Measurements from ENCODE around the gene MORF4L2.

Gene MORF4L2

DNA sequence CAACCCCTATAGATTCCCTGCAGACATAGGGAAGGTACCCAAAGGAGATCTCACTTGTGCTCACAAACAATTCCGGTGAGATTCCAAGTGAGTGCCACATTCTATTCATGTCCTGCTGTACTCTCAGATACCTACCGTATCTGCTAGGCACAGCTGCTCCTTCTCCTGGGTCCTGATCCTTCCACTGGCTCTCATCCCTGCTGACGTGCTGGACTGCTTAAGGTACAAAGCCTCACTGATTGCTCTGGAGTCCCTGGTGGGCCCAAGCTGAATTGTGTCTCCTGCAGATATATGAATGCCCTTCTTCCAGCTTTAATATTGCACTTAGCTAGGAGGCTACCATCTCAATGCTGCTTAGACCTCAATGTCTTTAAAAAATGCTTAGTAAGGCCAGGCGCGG is 55.4 kb downstream of the MORF4L2 start:
- peak in 1 of 14 donors; percentile 2 for DNase-seq

DNA sequence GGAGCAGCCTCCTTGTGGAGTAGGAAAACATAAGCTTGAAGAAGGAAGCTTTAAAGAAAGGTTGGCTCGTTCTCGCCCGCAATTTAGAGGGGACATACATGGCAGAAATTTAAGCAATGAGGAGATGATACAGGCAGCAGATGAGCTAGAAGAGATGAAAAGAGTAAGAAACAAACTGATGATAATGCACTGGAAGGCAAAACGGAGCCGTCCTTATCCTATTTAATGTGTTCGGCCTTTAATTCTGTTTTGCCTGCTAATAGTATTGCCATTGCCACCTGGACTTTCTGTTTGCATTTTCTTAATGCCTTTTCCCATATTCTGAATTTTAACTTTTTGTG is 56.4 kb downstream of the MORF4L2 start:
- DNase-seq, result no peak

DNA sequence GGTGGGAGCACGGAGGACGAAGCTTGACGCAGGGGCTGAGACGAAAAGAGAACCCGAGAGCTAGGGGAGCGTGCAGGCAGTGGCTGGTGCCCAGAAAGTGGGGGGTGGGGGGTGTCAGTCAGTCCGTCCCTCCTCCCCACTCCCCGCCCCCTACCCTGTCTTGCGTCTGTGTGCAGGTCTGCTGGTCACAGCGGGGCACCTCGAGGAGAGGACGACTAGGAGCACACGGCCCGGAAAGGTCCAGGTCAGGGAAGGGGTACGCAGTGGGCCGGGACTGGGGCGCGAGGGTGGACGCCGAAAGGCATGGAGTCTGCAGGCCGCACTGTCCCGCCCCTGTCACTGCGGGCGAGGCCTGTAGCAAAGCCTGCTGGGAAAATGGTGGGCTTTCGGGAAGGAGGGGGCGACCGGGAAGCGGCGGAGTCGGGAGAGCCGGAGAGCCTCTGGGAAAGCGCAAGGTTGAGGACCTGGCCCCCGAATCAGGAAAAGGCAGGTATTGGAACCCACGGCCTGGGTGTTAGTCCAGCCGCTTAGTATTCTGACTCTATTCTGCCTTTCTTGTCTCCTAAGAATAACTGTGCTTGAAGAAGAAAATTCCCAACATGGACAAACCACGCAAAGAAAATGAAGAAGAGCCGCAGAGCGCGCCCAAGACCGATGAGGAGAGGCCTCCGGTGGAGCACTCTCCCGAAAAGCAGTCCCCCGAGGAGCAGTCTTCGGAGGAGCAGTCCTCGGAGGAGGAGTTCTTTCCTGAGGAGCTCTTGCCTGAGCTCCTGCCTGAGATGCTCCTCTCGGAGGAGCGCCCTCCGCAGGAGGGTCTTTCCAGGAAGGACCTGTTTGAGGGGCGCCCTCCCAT is 57.0 kb downstream of the MORF4L2 start:
- DNase-seq, result peak in 13 of 14 donors; percentile 27 to 75 (median 62)

DNA sequence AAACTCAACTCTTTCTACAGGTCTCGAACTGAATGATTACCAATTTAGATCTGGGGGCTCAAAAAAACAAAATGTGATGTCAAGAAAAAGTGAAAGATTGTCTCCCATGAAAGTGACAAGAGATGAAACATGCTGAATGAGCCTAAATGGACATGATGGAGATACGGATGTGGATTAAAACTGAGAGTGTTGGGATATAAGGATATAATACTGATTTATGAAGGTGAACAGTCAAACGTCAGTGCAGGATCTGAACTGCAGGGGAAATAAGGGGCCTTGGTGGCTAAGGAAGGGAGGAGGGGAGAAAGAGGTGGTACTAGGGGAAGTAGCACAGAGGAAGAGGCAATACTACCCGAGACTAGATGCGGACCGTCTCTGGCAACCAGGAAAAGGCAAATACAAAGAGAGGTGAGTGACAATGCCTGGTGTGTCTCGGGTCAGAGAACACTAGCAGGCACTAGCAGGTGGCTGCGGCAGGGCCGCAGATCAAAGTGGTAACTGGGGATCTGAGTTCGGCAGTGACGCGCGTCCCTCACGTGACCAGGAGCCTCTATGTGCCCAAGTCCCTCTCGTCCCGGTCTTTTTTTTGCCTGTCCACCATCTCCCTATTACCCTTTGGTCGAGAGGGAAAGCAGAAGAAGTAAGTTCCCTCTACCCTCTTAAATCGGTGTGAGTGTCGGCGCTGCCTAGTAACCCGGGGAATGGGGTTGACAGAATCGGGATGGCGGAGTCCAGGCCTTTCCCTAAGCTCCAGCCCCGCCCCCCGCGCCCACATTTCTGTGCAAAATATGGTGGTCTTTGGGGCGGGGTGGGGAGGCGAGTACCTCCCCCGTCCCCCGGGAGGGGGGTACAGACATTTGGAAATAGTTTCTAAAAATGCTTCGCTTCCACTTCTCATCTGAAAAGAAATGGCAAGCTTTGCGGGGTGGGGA is 57.8 kb downstream of the MORF4L2 start, which contains the start of gene TCEAL1:
Gene TCEAL1, plus strand, starts transcription at position 590 of the 932 bp plus-strand sequence. CDS start 942 bp downstream, outside the sequence.
- DNase-seq, result peak in 12 of 14 donors; percentile 31 to 79 (median 53)

DNA sequence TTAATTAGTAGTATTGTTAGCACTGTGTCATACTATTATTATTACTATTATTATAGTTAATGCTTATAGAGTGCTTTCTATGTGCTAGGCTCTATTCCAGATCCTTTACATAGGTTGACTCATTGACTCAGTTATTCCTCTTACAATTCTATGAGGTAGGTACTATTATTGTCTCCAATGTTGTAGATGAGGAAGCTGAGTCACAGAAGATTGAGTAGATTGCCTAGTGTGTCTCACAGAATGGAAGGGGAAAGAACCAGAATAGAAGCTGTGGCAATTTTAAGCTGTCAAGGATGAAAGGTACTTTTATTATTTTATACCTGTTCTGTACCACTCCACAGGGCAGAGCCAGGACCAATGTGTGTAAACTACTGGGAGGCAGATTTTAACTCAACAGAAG is 59.6 kb downstream of the MORF4L2 start:
- DNase-seq, result no peak

Measured in C1 segment of cervical spinal cord (tissue), 14 donors.